Measurements from ENCODE around the gene CX3CR1. TPM values are rescaled to one million over a fixed set of nuclear protein-coding genes. Genes with fewer than 3 reads are reported as not detected.

CX3CR1 gene
- total RNA-seq, 1 donor from 2014 or later: not detected

GRCh38 chr3:39281533-39281932, 1.7 kb upstream of the CX3CR1 start:
- Histone ChIP-seq H3K4me2 (no peak overlapping the region), H3K27me3 (no peaks in the 10 kb centered on the region), H3K36me3 (no peaks in the 10 kb centered on the region), H3K79me2 (ENCODE audit: low read depth) (no peaks in the 10 kb centered on the region), H3K4me3 (no peak overlapping the region), H3K27ac (no peak overlapping the region), H3F3A (ENCODE audit: low read depth) (no peaks in the 10 kb centered on the region), H4K20me1 (ENCODE audit: low read depth) (no peaks in the 10 kb centered on the region), H3K9ac (no peak overlapping the region), H2AFZ (replicated peaks) (no peak overlapping the region), H3K4me1 (peaks cover 7% of the 10 kb centered on the region), H3K9me3 (ENCODE audit: low read depth) (no peaks in the 10 kb centered on the region)
- Mint-ChIP-seq H3K27me3 (ENCODE audit: insufficient read depth, low read depth) (peaks cover 4% of the 10 kb centered on the region), H3K9me3 (no peaks in the 10 kb centered on the region), H3K36me3 (no peaks in the 10 kb centered on the region), H3K4me3 (no peak overlapping the region), H3K4me1 (no peaks in the 10 kb centered on the region), H3K27ac (no peak overlapping the region)
- TF ChIP-seq EZH2 (IDR thresholded peaks at IDR 0.05) (no peak), CTCF (IDR thresholded peaks at IDR 0.05) (no peak), EZH2phosphoT487 (IDR thresholded peaks at IDR 0.05) (no peak)
- no peak for DNase-seq (ENCODE audit: low spot score)

GRCh38 chr3:39280571-39280970, 735 bp upstream of the CX3CR1 start:
- no peak overlapping the region for H3K4me3 Mint-ChIP-seq
- Histone ChIP-seq H3K27ac (no peak overlapping the region), H3F3A (ENCODE audit: low read depth) (no peaks in the 10 kb centered on the region), H3K4me3 (no peak overlapping the region), H3K4me1 (peaks cover 7% of the 10 kb centered on the region), H3K9me3 (ENCODE audit: low read depth) (no peaks in the 10 kb centered on the region), H4K20me1 (ENCODE audit: low read depth) (no peaks in the 10 kb centered on the region), H3K36me3 (no peaks in the 10 kb centered on the region), H2AFZ (replicated peaks) (no peak overlapping the region), H3K9ac (no peak overlapping the region), H3K79me2 (ENCODE audit: low read depth) (no peaks in the 10 kb centered on the region), H3K27me3 (no peaks in the 10 kb centered on the region), H3K4me2 (no peak overlapping the region)
- peaks cover 4% of the 10 kb centered on the region for H3K27me3 Mint-ChIP-seq (ENCODE audit: insufficient read depth, low read depth)
- no peaks in the 10 kb centered on the region for H3K36me3 Mint-ChIP-seq
- DNase-seq (ENCODE audit: low spot score): no peak
- no peaks in the 10 kb centered on the region for H3K9me3 Mint-ChIP-seq
- H3K4me1 Mint-ChIP-seq: no peaks in the 10 kb centered on the region
- TF ChIP-seq EZH2phosphoT487 (IDR thresholded peaks at IDR 0.05) (no peak), EZH2 (IDR thresholded peaks at IDR 0.05) (no peak), CTCF (IDR thresholded peaks at IDR 0.05) (no peak)
- H3K27ac Mint-ChIP-seq: no peak overlapping the region

- no peak for DNase-seq (ENCODE audit: low spot score)
- no peaks in the 10 kb centered on the region for H3K36me3 ChIP-seq
- Mint-ChIP-seq H3K36me3 (no peaks in the 10 kb centered on the region), H3K4me1 (no peaks in the 10 kb centered on the region), H3K27ac (no peak overlapping the region), H3K4me3 (no peak overlapping the region), H3K27me3 (ENCODE audit: insufficient read depth, low read depth) (peaks cover 2% of the 10 kb centered on the region), H3K9me3 (no peaks in the 10 kb centered on the region)
- H4K20me1 ChIP-seq (ENCODE audit: low read depth): no peaks in the 10 kb centered on the region
- no peak overlapping the region for H3K4me3 ChIP-seq
- no peaks in the 10 kb centered on the region for H3K27me3 ChIP-seq
- no peak overlapping the region for H3K27ac ChIP-seq
- H3K79me2 ChIP-seq (ENCODE audit: low read depth): no peaks in the 10 kb centered on the region
- no peaks in the 10 kb centered on the region for H3K4me1 ChIP-seq
- H3F3A ChIP-seq (ENCODE audit: low read depth): no peaks in the 10 kb centered on the region
- no peak overlapping the region for H3K9ac ChIP-seq
- TF ChIP-seq EZH2phosphoT487 (IDR thresholded peaks at IDR 0.05): no peak
- no peak for TF ChIP-seq EZH2 (IDR thresholded peaks at IDR 0.05)
- TF ChIP-seq CTCF (IDR thresholded peaks at IDR 0.05): no peak
- no peak overlapping the region for H2AFZ ChIP-seq (replicated peaks)
- no peak overlapping the region for H3K4me2 ChIP-seq
- no peaks in the 10 kb centered on the region for H3K9me3 ChIP-seq (ENCODE audit: low read depth)
These were observed 1.3 kb downstream of the CX3CR1 start for GRCh38 chr3:39278616-39278935.

Measured in neural progenitor cell (in vitro differentiated cells).